ENCODE measurements around the gene SLC5A1. TPM values are rescaled to one million over a fixed set of nuclear protein-coding genes. Genes with fewer than 3 reads are reported as not detected.

The SLC5A1 gene
- polyA plus RNA-seq, 3 donors: 0.28 to 0.60 TPM; not detected in 1

Other genes starting within 250 kb of the SLC5A1 start
- gene YWHAH, start 98.7 kb upstream of the SLC5A1 start, polyA plus RNA-seq: 10 to 100 TPM; 43.8 to 85.4 (median 84.1) TPM
- gene C22orf42, start 116.0 kb downstream of the SLC5A1 start, polyA plus RNA-seq: under 1 TPM in 1 of 3 donors, not detected in 2; 0.36 TPM
- gene RFPL2, start 161.8 kb downstream of the SLC5A1 start, polyA plus RNA-seq: not detected
- 1 to 10 TPM in 1 of 3 donors, under 1 TPM in 2; 0.25 to 2.5 (median 0.81) TPM for gene SLC5A4, start 212.1 kb downstream of the SLC5A1 start, polyA plus RNA-seq